NT2/D1 (cell line): ENCODE results near the gene DBN1.
"Not testable (repeated sequence)": the region's sequence is repeated elsewhere in the genome, so short reads cannot be mapped to it uniquely, and the experiment has no call there.

Source experiments
- DNase-seq: peaks from one replicate; pipeline ENCODE4 v3.0.0-alpha.2; 2011; ENCODE audit warnings: low read depth, low spot score
- H3K27me3 ChIP-seq: 2 replicates; pipeline ENCODE4 v1.6.0; 2011; ENCODE audit warnings: mild to moderate bottlenecking; ENCODE audit not compliant: insufficient read length, insufficient read depth
- H3K36me3 ChIP-seq: 2 replicates; pipeline ENCODE4 v1.6.1; 2011; ENCODE audit warnings: mild to moderate bottlenecking, low read length, mixed read lengths; ENCODE audit not compliant: insufficient read depth, insufficient read length
- H3K4me1 ChIP-seq: 2 replicates; pipeline ENCODE4 v1.5.1; 2011; ENCODE audit not compliant: insufficient read depth, insufficient read length
- H3K4me3 ChIP-seq: 2 replicates; pipeline ENCODE4 v1.5.1; 2011; ENCODE audit warnings: low read depth; ENCODE audit not compliant: insufficient read length
- H3K9ac ChIP-seq: 2 replicates; pipeline ENCODE4 v1.6.0; 2011; ENCODE audit warnings: low read depth; ENCODE audit not compliant: insufficient read length
- H3K9me3 ChIP-seq: 2 replicates; pipeline ENCODE4 v1.5.1; 2011; ENCODE audit warnings: mild to moderate bottlenecking, low read length; ENCODE audit not compliant: insufficient read depth
- SUZ12 ChIP-seq: IDR thresholded peaks from 2 replicates; pipeline ENCODE4 v1.6.1; 2011; ENCODE audit not compliant: insufficient read length, insufficient read depth; ENCODE audit errors: extremely low read depth
- YY1 ChIP-seq: IDR thresholded peaks from 2 replicates; pipeline ENCODE4 v1.6.1; 2011; ENCODE audit not compliant: insufficient read length, insufficient read depth
- ZNF274 ChIP-seq: IDR thresholded peaks from 2 replicates; pipeline ENCODE4 v1.6.1; 2011; ENCODE audit warnings: mild to moderate bottlenecking, low read depth, low read length

DBN1 gene

DNA sequence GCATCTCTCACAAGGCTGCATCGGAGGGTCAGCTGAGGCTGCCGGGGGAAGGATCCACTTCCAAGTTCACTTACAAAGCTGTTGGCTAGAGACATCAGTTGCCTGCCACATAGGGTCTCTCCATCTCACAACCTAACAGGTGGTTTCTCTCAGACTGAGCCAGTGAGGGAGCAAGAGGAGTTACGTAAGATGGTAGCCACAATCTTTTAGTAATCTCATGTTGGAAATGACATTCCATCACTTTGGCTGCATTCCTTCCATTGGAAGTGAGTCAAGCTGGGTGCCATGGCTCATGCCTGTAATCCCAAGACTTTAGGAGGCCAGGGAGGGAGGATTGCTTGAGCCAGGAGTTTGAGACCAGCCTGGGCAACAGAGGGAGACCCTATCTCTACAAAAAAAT lies 54.4 kb downstream of the DBN1 start:
- Histone ChIP-seq H3K27me3 (peaks cover 1% of the 10 kb centered on the region), H3K9ac (no peak overlapping the region), H3K36me3 (no peaks in the 10 kb centered on the region), H3K4me1 (peaks cover 8% of the 10 kb centered on the region), H3K9me3 (no peaks in the 10 kb centered on the region), H3K4me3 (no peak overlapping the region)
- DNase-seq = no peak
- TF ChIP-seq ZNF274 = no peak
- TF ChIP-seq YY1 = no peak
- TF ChIP-seq SUZ12 = no peak

DNA sequence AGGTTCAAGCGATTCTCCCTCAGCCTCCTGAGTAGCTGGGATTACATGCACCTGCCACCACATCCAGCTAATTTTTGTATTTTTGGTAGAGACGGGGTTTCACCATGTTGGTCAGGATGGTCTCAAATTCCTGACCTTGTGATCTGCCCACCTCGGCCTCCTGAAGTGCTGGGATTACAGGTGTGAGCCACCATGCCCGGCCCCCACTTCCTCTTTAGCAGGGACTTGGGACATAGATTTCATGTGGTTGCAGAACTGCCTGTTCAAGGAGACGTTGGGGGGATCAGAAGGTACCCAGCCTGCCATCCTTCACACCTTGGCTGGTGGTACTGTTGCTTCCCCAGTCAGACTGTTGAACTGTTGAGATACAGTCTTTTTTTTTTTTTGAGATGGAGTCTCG lies 56.4 kb downstream of the DBN1 start:
- not testable (repeated sequence) for H3K9me3 ChIP-seq, H3K4me1 ChIP-seq, H3K36me3 ChIP-seq, H3K4me3 ChIP-seq, H3K9ac ChIP-seq, DNase-seq
- H3K27me3 ChIP-seq = peaks cover 11% of the 10 kb centered on the region

DNA sequence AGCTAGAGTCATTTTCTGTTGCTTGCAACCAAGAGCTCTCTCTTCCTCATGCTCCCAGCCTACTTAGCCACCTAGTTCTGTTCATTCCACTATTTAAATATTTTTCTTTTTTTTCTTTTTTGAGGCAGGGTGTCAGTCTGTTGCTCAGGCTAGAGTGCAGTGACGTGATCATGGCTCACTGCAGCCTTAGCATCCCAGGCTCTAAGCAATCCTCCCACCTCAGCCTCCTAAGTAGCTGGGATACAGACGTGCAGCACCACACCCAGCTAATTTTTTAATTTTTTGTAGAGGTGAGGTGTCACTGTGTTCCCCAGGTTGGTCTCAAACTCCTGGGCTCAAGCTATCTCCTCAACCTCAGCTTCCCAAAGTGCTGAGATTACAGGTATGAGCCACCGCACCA lies 59.0 kb downstream of the DBN1 start:
- no peak overlapping the region for H3K4me3 ChIP-seq
- peaks cover 5% of the 10 kb centered on the region for H3K4me1 ChIP-seq
- H3K36me3 ChIP-seq = no peaks in the 10 kb centered on the region
- no peak for DNase-seq
- TF ChIP-seq SUZ12 (no peak), YY1 (no peak), ZNF274 (no peak)
- no peaks in the 10 kb centered on the region for H3K9me3 ChIP-seq
- H3K27me3 ChIP-seq = peaks cover 15% of the 10 kb centered on the region
- no peak overlapping the region for H3K9ac ChIP-seq

DNA sequence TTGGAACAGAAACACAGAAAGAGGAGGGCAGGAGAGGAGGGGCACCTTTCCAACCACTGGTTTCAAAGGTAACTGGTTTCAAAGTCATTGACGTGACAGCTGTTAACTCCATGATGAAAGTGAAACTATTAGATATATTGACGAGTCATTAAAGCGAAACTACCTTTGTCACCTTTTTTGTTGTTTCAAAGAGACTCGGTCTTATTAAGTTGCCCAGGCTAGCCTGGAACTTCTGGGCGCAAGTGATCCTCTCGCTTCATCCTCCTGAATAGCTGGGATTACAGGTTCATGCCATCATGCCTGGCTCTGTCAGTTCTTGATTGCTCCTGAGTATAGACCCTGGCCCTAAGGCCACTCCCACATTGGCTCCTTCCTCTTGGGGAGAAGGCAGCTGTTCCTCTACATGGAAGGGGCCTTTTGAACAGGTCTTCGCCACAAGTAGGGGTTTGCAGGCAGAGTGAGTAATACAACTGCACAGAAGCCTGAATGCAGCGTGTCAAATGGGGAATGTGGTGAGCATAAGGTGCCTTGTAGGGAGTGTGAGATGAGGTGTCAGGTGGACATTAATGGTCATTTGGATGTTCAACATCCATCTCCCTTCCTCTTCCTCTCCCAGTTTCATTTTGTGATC lies 60.7 kb downstream of the DBN1 start:
- no peak for DNase-seq
- H3K9ac ChIP-seq = no peak overlapping the region
- H3K4me1 ChIP-seq = peaks cover 5% of the 10 kb centered on the region
- H3K4me3 ChIP-seq = no peak overlapping the region
- H3K9me3 ChIP-seq = no peaks in the 10 kb centered on the region
- H3K36me3 ChIP-seq = no peaks in the 10 kb centered on the region
- TF ChIP-seq ZNF274 (no peak), SUZ12 (no peak), YY1 (no peak)
- peaks cover 25% of the 10 kb centered on the region for H3K27me3 ChIP-seq

DNA sequence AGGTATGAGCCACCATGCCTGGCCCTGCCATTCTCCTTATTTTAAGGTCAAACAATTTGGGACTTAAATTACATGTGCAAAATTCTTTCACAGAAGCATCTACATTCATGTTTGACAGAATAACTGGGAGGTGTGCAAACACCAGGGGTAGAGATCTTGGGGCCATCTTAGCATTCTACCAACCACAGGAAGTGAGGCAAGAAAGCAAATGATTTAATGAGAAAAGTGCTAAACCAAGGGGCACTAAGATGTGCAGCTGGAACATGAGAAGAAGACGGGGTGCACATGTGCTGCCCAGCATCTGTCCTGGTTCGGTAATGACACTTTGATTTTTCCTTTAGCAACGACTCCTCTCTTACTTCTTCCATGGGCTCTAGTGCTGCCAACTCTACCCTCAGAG lies 62.9 kb downstream of the DBN1 start:
- H3K9ac ChIP-seq = no peak overlapping the region
- no peak for DNase-seq
- no peaks in the 10 kb centered on the region for H3K4me1 ChIP-seq
- no peaks in the 10 kb centered on the region for H3K36me3 ChIP-seq
- peaks cover 36% of the 10 kb centered on the region for H3K27me3 ChIP-seq
- TF ChIP-seq ZNF274 = no peak
- no peak for TF ChIP-seq SUZ12
- no peak for TF ChIP-seq YY1
- no peak overlapping the region for H3K4me3 ChIP-seq
- no peaks in the 10 kb centered on the region for H3K9me3 ChIP-seq

DNA sequence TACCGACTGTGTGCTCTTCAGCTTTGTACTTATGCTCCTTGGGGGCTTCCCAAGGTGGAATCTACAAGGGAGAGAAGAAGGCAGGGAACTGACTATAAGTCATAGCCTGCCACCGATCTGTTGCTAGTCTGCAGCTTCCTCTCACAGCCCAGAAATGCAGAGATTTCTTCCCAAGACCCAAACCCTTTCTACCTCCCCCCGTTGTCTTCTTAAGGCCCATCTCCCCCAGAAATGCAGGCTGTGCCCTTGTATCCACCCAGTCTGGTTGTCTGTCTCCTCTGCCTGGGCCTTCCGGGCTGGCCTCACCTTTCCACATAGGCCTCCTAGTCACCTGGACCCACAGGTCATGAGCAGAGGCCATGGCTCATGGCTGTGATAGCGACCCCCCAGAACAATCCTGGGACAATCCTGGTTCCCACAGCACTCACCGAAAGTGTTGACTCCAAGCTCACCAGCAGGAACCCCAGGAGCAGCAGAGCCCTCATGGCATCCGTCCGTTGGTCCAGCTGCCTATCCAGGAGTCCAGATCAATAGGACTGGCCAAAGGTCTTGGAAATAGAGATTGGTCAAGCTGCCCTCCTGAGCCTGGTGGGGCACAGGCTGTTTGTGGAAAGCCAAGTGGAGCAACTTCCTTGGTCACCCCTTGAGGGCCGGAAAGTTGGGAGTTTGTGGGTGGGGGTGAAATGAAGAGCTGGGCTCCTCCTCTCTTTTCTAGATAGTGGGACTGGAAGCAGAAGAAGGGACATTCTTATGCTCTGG lies 64.2 kb downstream of the DBN1 start, which contains the start of gene F12:
TSS of gene F12 (minus strand) at position 522 of the 759 bp plus-strand sequence. CDS start at position 485, 37 bp downstream.
- Histone ChIP-seq H3K27me3 (peaks cover 50% of the 10 kb centered on the region), H3K9ac (no peak within 1 kb of the TSS), H3K4me1 (no peaks in the 10 kb centered on the region), H3K4me3 (no peak within 1 kb of the TSS), H3K9me3 (no peaks in the 10 kb centered on the region), H3K36me3 (no peaks in the 10 kb centered on the region)
- no peak for DNase-seq
- TF ChIP-seq SUZ12 (no peak), YY1 (no peak), ZNF274 (no peak)
